IMR-90 (cell line): ENCODE results near the gene TMEM131L. TPM values are rescaled to one million over a fixed set of nuclear protein-coding genes. Genes with fewer than 3 reads are reported as not detected.

ENCODE experiments used
- ATAC-seq: fragments of 200-7000 bp; cut with Tn5 transposase; 2 replicates; pipeline ENCODE4 v1.9.1; 2020; ENCODE audit warnings: low read depth, mild to moderate bottlenecking, moderate library complexity
- BruUV-seq: library from RNA; stranded (reverse); fragments of 400-500 nt; replicated peaks from 2 replicates; lab custom pipeline; 2021; lab: Mats Ljungman, UMichigan
- CTCF ChIA-PET: fragments of 300-600 bp; formaldehyde crosslinking; extraction: SDS; loops from one replicate; lab custom pipeline; 2021; ENCODE audit warnings: antibody characterized with exemption; lab: Yijun Ruan, JAX
- POLR2A ChIA-PET: fragments of 300-600 bp; sonication (Branson Sonifier 250); formaldehyde crosslinking; loops from one replicate; lab custom pipeline; 2022; ENCODE audit warnings: antibody characterized with exemption; ENCODE audit not compliant: unreplicated experiment; lab: Charles Lee
- DNase-seq: peaks from one replicate; pipeline ENCODE4 v3.0.0; 2013
- H2AFZ ChIP-seq: replicated peaks from 2 replicates; pipeline ENCODE3; 2013; ENCODE audit warnings: low read length, mild to moderate bottlenecking; ENCODE audit not compliant: poor library complexity
- H2AK5ac ChIP-seq: 2 replicates; pipeline ENCODE4 v1.6.1; 2013; ENCODE audit warnings: low read depth, low read length, inconsistent platforms
- H2AK9ac ChIP-seq: replicated peaks from 2 replicates; pipeline ENCODE3; 2013; ENCODE audit warnings: mild to moderate bottlenecking, low read depth, low read length, moderate library complexity; ENCODE audit not compliant: poor library complexity
- H2BK120ac ChIP-seq: 2 replicates; pipeline ENCODE4 v1.6.1; 2013; ENCODE audit warnings: low read depth, low read length, inconsistent platforms
- H2BK15ac ChIP-seq: 3 replicates; pipeline ENCODE4 v1.6.1; 2013; ENCODE audit warnings: low read depth, low read length, inconsistent platforms
- H2BK20ac ChIP-seq: 2 replicates; pipeline ENCODE4 v1.6.1; 2013; ENCODE audit warnings: low read depth, mild to moderate bottlenecking, inconsistent platforms, low read length, moderate library complexity
- H2BK5ac ChIP-seq: 2 replicates; pipeline ENCODE4 v1.6.1; 2013; ENCODE audit warnings: mild to moderate bottlenecking, low read depth, low read length, inconsistent platforms; ENCODE audit not compliant: poor library complexity, severe bottlenecking
- H3K14ac ChIP-seq: replicated peaks from 2 replicates; pipeline ENCODE4 v1.6.1; 2013; ENCODE audit warnings: low read depth, low read length, inconsistent platforms
- H3K18ac ChIP-seq: 2 replicates; pipeline ENCODE4 v1.6.1; 2013; ENCODE audit warnings: low read depth, low read length, control low read depth
- H3K23ac ChIP-seq: 2 replicates; pipeline ENCODE4 v1.6.1; 2013; ENCODE audit warnings: low read depth, low read length, inconsistent platforms
- H3K27ac ChIP-seq: 2 replicates; pipeline ENCODE4 v1.5.1; 2013; ENCODE audit warnings: mild to moderate bottlenecking, control low read depth, low read length; ENCODE audit not compliant: insufficient read depth
- H3K27me3 ChIP-seq: 2 replicates; pipeline ENCODE4 v1.6.1; 2013; ENCODE audit warnings: low read length; ENCODE audit not compliant: control insufficient read depth, insufficient read depth
- H3K36me3 ChIP-seq: 2 replicates; pipeline ENCODE4 v1.6.1; 2013; ENCODE audit warnings: low read length, mixed read lengths; ENCODE audit not compliant: control insufficient read depth, insufficient read depth
- H3K4ac ChIP-seq: 2 replicates; pipeline ENCODE4 v1.6.1; 2013; ENCODE audit warnings: low read depth, low read length, inconsistent platforms
- H3K4me1 ChIP-seq: 2 replicates; pipeline ENCODE4 v1.6.1; 2013; ENCODE audit warnings: low read length, mixed read lengths; ENCODE audit not compliant: control insufficient read depth, insufficient read depth
- H3K4me2 ChIP-seq: 2 replicates; pipeline ENCODE4 v1.6.1; 2013; ENCODE audit warnings: low read depth, mild to moderate bottlenecking, control low read depth, low read length, moderate library complexity
- H3K4me3 ChIP-seq: 2 replicates; pipeline ENCODE4 v1.5.1; 2013; ENCODE audit warnings: low read depth, mild to moderate bottlenecking, control low read depth, low read length, moderate library complexity; ENCODE audit not compliant: insufficient read depth
- H3K56ac ChIP-seq: 2 replicates; pipeline ENCODE4 v1.6.1; 2013; ENCODE audit warnings: low read length, inconsistent platforms; ENCODE audit not compliant: insufficient read depth; ENCODE audit errors: extremely low read depth
- H3K79me1 ChIP-seq, 2 experiments: 2 replicates each; pipeline ENCODE4 v1.6.1; 2013; ENCODE audit warnings: low read length in 2 of 2, inconsistent platforms in 1 of 2, low read depth in 1 of 2
- H3K9ac ChIP-seq: 2 replicates; pipeline ENCODE4 v1.6.1; 2013; ENCODE audit warnings: low read depth, low read length, control low read depth
- H3K9me1 ChIP-seq: 2 replicates; pipeline ENCODE4 v1.6.1; 2013; ENCODE audit warnings: low read length, inconsistent platforms; ENCODE audit not compliant: insufficient read depth
- H3K9me3 ChIP-seq: 2 replicates; pipeline ENCODE4 v1.6.1; 2013; ENCODE audit warnings: low read length; ENCODE audit not compliant: control insufficient read depth, insufficient read depth
- H4K20me1 ChIP-seq: 2 replicates; pipeline ENCODE4 v1.6.1; 2013; ENCODE audit warnings: low read length, inconsistent platforms; ENCODE audit not compliant: insufficient read depth
- H4K5ac ChIP-seq: 2 replicates; pipeline ENCODE4 v1.6.1; 2013; ENCODE audit warnings: mild to moderate bottlenecking, low read depth, low read length, control low read depth
- H4K8ac ChIP-seq, 2 experiments: 2 replicates each; pipeline ENCODE4 v1.6.1; 2013; ENCODE audit warnings: low read depth in 2 of 2, low read length in 2 of 2, control low read depth in 1 of 2, inconsistent platforms in 1 of 2
- H4K91ac ChIP-seq: 2 replicates; pipeline ENCODE4 v1.6.1; 2013; ENCODE audit warnings: low read depth, low read length, inconsistent platforms; ENCODE audit not compliant: insufficient read depth
- BHLHE40 ChIP-seq: fragments of 150-350 bp; IDR thresholded peaks from 2 replicates; pipeline ENCODE4 v1.6.1; 2016; ENCODE audit warnings: mild to moderate bottlenecking, low read depth, low read length
- CEBPB ChIP-seq: IDR thresholded peaks from 2 replicates; pipeline ENCODE4 v1.6.1; 2012; ENCODE audit warnings: low read depth, low read length, improper control_type of control experiment
- CHD1 ChIP-seq: IDR thresholded peaks from 2 replicates; pipeline ENCODE4 v1.6.1; 2012; ENCODE audit warnings: low read depth, low read length, improper control_type of control experiment
- FOS ChIP-seq: fragments of 150-350 bp; IDR thresholded peaks from 2 replicates; pipeline ENCODE4 v1.6.1; 2016; ENCODE audit warnings: low read depth, low read length
- MAFK ChIP-seq: IDR thresholded peaks from 2 replicates; pipeline ENCODE4 v1.6.1; 2012; ENCODE audit warnings: low read depth, low read length, improper control_type of control experiment
- MAZ ChIP-seq: IDR thresholded peaks from 2 replicates; pipeline ENCODE4 v1.6.1; 2012; ENCODE audit warnings: low read depth, mild to moderate bottlenecking, low read length, improper control_type of control experiment, moderate library complexity, borderline replicate concordance
- MXI1 ChIP-seq: IDR thresholded peaks from 2 replicates; pipeline ENCODE4 v1.6.1; 2012; ENCODE audit warnings: low read depth, mild to moderate bottlenecking, low read length, moderate library complexity, borderline replicate concordance
- NFE2L2 ChIP-seq: fragments of 150-350 bp; IDR thresholded peaks from 2 replicates; pipeline ENCODE4 v1.6.1; 2016; ENCODE audit warnings: low read depth, mild to moderate bottlenecking, low read length
- POLR2A ChIP-seq: IDR thresholded peaks from 2 replicates; pipeline ENCODE4 v1.6.1; 2012; ENCODE audit warnings: mild to moderate bottlenecking, low read depth, low read length
- RAD21 ChIP-seq: IDR thresholded peaks from 2 replicates; pipeline ENCODE4 v1.6.1; 2012; ENCODE audit warnings: low read length, improper control_type of control experiment
- RCOR1 ChIP-seq: IDR thresholded peaks from 2 replicates; pipeline ENCODE4 v1.6.1; 2012; ENCODE audit warnings: mild to moderate bottlenecking, low read length, improper control_type of control experiment; ENCODE audit not compliant: insufficient replicate concordance
- RFX5 ChIP-seq: IDR thresholded peaks from 2 replicates; pipeline ENCODE4 v1.8.0; 2012; ENCODE audit warnings: low read depth, mild to moderate bottlenecking, low read length, moderate library complexity
- SMC3 ChIP-seq: fragments of 150-350 bp; IDR thresholded peaks from 2 replicates; pipeline ENCODE4 v1.6.1; 2016; ENCODE audit warnings: low read depth, mild to moderate bottlenecking, antibody characterized with exemption, low read length, moderate library complexity
- WGBS, 2 experiments: methylation state at CpG; one replicate each; pipeline versions ENCODE4 v1.1.5 to v1.1.7; 2013; ENCODE audit warnings: missing lambda C conversion rate in 2 of 2; ENCODE audit not compliant: insufficient read length in 1 of 2; ENCODE audit errors: extremely low coverage in 2 of 2; 5-methylcytosine and 5-hydroxymethylcytosine counted together
- dilution Hi-C: fragments of 300-500 bp; cut with HindIII; formaldehyde crosslinking; loops from one replicate; pipeline ENCODE4 v1.14.3; 2018; ENCODE audit warnings: low sequenced_read_pairs; ENCODE audit not compliant: unreplicated experiment
- in situ Hi-C: fragments of 300-500 bp; cut with MboI; formaldehyde crosslinking; loops from 3 replicates; pipeline ENCODE4 v1.14.3; 2019; ENCODE audit warnings: low sequenced_read_pairs, inconsistent platforms, mixed read lengths
- intact Hi-C: fragments of 100-400 bp; cut with micrococcal nuclease; formaldehyde crosslinking; loops from 2 replicates; pipeline ENCODE4 v1.10.0; 2022
- polyA plus RNA-seq, 3 experiments: library from polyadenylated mRNA; depleted of rRNA; stranded (reverse); fragments of >200 nt; gene quantifications; 2 replicates each; pipeline ENCODE4 v1.2.3, GENCODE V29; 2012; ENCODE audit warnings: low replicate concordance in 1 of 3
- total RNA-seq: library from RNA; depleted of rRNA; stranded (reverse); fragments of >200 nt; gene quantifications from 2 replicates; pipeline ENCODE4 v1.2.3, GENCODE V29; 2012
- TF ChIP-seq, protein P1 (sequence below): fragments of 150-350 bp; IDR thresholded peaks from 2 replicates; pipeline ENCODE4 v1.6.1; 2017; ENCODE audit warnings: mild to moderate bottlenecking, antibody characterized with exemption, low read length, low read depth
- TF ChIP-seq, protein P2 (sequence below): fragments of 150-350 bp; IDR thresholded peaks from 2 replicates; pipeline ENCODE4 v1.6.1; 2016; ENCODE audit warnings: low read depth, mild to moderate bottlenecking, low read length, moderate library complexity, borderline replicate concordance
- TF ChIP-seq, protein P3 (sequence below): conservative IDR thresholded peaks from 2 replicates; pipeline ENCODE4 v1.5.1; 2012; ENCODE audit warnings: mild to moderate bottlenecking, low read depth, low read length, improper control_type of control experiment

TMEM131L gene
- total and polyA plus RNA-seq, 2 of the 4 experiments (the other 2 are of a cell fraction), result 8.4 to 23.8 TPM

DNA sequence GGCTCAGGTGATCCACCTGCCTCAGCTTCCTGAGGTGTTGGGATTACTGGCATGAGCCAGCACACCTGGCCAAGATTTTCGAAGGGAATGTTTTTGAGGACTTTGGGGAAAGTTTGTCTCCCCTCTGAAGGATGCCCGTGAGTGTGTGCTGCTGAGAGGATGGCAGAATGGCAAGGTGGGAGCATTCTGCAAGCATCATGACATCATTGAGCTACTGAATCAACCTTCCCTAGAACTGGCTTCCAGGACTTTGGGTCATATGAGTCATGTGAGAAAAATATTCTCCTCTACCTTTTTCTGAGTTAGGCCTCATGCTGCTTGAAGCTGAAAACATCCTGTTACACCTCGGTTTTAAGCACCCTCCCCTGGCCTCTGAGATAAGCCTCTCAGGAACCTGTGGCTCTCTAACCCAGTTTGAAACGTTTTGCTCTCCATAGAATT is 31.0 kb downstream of the TMEM131L start:
- dilution Hi-C loops, result no loop called here
- POLR2A ChIA-PET, result no interaction called here
- H3K27ac ChIP-seq, result no peak overlapping the region

More for the DNA sequence above, 31.0 kb downstream of the TMEM131L start:
- Histone ChIP-seq H2BK20ac (no peak overlapping the region), H3K9me3 (no peaks in the 10 kb centered on the region), H2AK9ac (no peak overlapping the region), H4K91ac (no peak overlapping the region), H2BK5ac (peak overlapping the region; percentile 15), H3K4me3 (no peak overlapping the region), H2AK5ac (no peak overlapping the region), H3K27me3 (no peaks in the 10 kb centered on the region), H4K5ac (no peak overlapping the region), H2AFZ (no peak overlapping the region), H3K4me1 (peaks cover 20% of the 10 kb centered on the region), H4K20me1 (no peaks in the 10 kb centered on the region), H3K36me3 (no peaks in the 10 kb centered on the region), H3K9ac (no peak overlapping the region), H3K9me1 (peaks cover 24% of the 10 kb centered on the region; the same call in 1 of the 2 replicates), H3K56ac (no peak overlapping the region), H3K14ac (peak overlapping the region; percentile 16; the same call in 1 of the 2 replicates), H3K23ac (no peak overlapping the region), H2BK15ac (no peak overlapping the region), H3K79me1 (peaks cover 4 to 29% of the 10 kb centered on the region in 2 experiments; a peak in 3 of 4 replicates), H4K8ac (no peak overlapping the region), H3K4me2 (peak overlapping the region; percentile 36; the same call in 1 of the 2 replicates), H2BK120ac (peak overlapping the region; percentile 8; the same call in 1 of the 2 replicates), H3K18ac (no peak overlapping the region), H3K4ac (peak overlapping the region; percentile 20)
- TF ChIP-seq MAZ (no peak), FOS (no peak), MXI1 (no peak), MAFK (no peak), CHD1 (no peak), SMC3 (no peak), POLR2A (no peak), RCOR1 (no peak), RAD21 (no peak), RFX5 (no peak), NFE2L2 (no peak), BHLHE40 (no peak), CEBPB (no peak)
- TF ChIP-seq, protein P1, sequence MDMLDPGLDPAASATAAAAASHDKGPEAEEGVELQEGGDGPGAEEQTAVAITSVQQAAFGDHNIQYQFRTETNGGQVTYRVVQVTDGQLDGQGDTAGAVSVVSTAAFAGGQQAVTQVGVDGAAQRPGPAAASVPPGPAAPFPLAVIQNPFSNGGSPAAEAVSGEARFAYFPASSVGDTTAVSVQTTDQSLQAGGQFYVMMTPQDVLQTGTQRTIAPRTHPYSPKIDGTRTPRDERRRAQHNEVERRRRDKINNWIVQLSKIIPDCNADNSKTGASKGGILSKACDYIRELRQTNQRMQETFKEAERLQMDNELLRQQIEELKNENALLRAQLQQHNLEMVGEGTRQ, result no peak
- TF ChIP-seq, protein P2, sequence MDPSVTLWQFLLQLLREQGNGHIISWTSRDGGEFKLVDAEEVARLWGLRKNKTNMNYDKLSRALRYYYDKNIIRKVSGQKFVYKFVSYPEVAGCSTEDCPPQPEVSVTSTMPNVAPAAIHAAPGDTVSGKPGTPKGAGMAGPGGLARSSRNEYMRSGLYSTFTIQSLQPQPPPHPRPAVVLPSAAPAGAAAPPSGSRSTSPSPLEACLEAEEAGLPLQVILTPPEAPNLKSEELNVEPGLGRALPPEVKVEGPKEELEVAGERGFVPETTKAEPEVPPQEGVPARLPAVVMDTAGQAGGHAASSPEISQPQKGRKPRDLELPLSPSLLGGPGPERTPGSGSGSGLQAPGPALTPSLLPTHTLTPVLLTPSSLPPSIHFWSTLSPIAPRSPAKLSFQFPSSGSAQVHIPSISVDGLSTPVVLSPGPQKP, result no peak
- TF ChIP-seq, protein P3, sequence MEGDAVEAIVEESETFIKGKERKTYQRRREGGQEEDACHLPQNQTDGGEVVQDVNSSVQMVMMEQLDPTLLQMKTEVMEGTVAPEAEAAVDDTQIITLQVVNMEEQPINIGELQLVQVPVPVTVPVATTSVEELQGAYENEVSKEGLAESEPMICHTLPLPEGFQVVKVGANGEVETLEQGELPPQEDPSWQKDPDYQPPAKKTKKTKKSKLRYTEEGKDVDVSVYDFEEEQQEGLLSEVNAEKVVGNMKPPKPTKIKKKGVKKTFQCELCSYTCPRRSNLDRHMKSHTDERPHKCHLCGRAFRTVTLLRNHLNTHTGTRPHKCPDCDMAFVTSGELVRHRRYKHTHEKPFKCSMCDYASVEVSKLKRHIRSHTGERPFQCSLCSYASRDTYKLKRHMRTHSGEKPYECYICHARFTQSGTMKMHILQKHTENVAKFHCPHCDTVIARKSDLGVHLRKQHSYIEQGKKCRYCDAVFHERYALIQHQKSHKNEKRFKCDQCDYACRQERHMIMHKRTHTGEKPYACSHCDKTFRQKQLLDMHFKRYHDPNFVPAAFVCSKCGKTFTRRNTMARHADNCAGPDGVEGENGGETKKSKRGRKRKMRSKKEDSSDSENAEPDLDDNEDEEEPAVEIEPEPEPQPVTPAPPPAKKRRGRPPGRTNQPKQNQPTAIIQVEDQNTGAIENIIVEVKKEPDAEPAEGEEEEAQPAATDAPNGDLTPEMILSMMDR, result no peak
- no CpG with 5 or more reads among the region's 4 CpGs for WGBS, 2 experiments
- intact Hi-C loops (no loop called here), in situ Hi-C loops (no loop called here)
- CTCF ChIA-PET, result interaction anchor here (1.6 kb wide), 1 partner anchor 32 kb away, joined by 5 read pairs; no protein-coding TSS in a partner anchor
- DNase-seq (peak; percentile 70), ATAC-seq (no peak)
- no TSS peak for BruUV-seq
